ENCODE measurements around the gene KCNJ13. TPM values are rescaled to one million over a fixed set of nuclear protein-coding genes. Genes with fewer than 3 reads are reported as not detected.

Gene KCNJ13
- polyA plus RNA-seq, 2 of the 4 experiments (the other 2 are of a cell fraction): not detected

DNA sequence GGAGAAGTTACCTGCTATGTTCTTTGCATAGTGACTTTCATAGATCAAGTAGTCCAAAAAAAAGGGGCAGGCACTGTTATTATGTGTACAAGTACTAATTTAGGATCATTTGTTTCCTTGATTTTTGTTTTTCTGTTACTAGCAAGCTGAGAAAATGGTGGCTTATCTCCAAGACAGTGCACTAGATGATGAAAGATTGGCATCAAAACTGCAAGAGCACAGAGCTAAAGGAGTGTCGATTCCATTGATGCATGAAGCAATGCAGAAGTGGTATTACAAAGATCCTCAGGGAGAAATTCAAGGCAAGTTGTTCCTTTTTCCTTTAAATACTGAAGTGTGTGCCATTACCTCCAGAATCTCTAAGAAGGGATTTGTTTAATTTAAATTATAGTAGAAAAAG is 19.6 kb upstream of the KCNJ13 start (continued):
- TF ChIP-seq, protein P1, sequence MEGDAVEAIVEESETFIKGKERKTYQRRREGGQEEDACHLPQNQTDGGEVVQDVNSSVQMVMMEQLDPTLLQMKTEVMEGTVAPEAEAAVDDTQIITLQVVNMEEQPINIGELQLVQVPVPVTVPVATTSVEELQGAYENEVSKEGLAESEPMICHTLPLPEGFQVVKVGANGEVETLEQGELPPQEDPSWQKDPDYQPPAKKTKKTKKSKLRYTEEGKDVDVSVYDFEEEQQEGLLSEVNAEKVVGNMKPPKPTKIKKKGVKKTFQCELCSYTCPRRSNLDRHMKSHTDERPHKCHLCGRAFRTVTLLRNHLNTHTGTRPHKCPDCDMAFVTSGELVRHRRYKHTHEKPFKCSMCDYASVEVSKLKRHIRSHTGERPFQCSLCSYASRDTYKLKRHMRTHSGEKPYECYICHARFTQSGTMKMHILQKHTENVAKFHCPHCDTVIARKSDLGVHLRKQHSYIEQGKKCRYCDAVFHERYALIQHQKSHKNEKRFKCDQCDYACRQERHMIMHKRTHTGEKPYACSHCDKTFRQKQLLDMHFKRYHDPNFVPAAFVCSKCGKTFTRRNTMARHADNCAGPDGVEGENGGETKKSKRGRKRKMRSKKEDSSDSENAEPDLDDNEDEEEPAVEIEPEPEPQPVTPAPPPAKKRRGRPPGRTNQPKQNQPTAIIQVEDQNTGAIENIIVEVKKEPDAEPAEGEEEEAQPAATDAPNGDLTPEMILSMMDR (IDR thresholded peaks at IDR 0.05): no peak
- TF ChIP-seq SREBF2 (IDR thresholded peaks at IDR 0.05) (no peak), NFE2L2 (conservative IDR thresholded peaks at IDR 0.05; ENCODE audit: low read length) (no peak), CBX8 (IDR thresholded peaks at IDR 0.05) (no peak), EP300 (IDR thresholded peaks at IDR 0.05) (no peak), ESRRA (IDR thresholded peaks at IDR 0.05; ENCODE audit: borderline replicate concordance, low read length) (no peak), POLR2A (IDR thresholded peaks at IDR 0.05; ENCODE audit: low read length) (no peak)

DNA sequence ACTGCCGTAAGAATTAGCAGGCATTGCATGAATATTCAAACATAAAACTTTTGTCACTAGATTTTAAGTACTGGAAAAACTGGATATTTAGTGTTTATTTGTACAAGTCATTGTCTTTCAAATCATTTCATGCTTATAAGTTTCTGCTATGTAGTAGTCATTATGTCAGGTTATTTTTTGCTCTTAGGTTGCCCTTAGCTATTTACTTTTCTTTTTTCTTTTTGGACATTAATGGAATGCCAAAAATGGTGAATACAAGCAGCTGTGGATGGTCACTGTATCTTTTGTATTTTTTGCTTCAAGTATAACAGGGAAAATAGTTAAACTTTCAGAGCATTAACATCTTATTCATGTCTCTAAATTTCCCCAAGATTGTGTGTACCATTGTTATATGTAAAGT is 18.6 kb upstream of the KCNJ13 start:
- 95% methylated on average over 1 of the region's 1 CpG for WGBS (ENCODE audit: missing lambda C conversion rate)
- CTCF ChIA-PET: interaction anchor here (0.6 to 0.8 kb wide), 2 partner anchors 8 to 187 kb away, joined by 3 read pairs; no protein-coding TSS in a partner anchor
- TF ChIP-seq SREBF2 (IDR thresholded peaks at IDR 0.05) (no peak), MAZ (IDR thresholded peaks at IDR 0.05; ENCODE audit: borderline replicate concordance, low read depth, low read length) (no peak), ZSCAN20 (CRISPR knock-in tag; IDR thresholded peaks at IDR 0.05) (no peak), KDM5A (IDR thresholded peaks at IDR 0.05) (no peak), ESRRA (IDR thresholded peaks at IDR 0.05; ENCODE audit: borderline replicate concordance, low read length) (no peak), CEBPB (IDR thresholded peaks at IDR 0.05) (no peak)

DNA sequence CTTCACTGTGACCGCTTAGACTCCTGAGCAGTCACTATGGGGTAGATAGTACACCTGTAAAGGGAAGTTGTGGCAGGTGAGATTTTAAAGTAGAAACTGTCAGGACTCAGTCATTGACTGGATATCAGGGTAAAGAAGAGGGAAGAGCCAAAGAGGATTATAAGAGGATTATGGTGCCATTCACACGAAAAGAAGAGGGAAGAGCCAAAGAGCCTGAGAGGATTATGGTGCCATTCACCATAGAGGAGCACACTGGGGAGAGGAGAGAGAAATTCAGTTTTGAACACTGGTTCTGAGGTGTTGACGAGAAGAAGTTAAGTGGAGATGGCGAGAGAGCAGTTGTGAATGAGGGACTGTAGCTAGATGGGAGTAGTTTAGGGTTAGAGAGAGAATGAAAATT is 16.9 kb upstream of the KCNJ13 start:
- H3K4me3 ChIP-seq: no peak overlapping the region
- DNase-seq (ENCODE audit: low read depth in 1 of 2, low spot score in 1 of 2): no peak
- ChIA-PET POLR2A (no interaction called here), CTCF (interaction anchor here (0.7 kb wide), 1 partner anchor 10 kb away, joined by 4 read pairs; no protein-coding TSS in a partner anchor)
- TF ChIP-seq, protein P2, sequence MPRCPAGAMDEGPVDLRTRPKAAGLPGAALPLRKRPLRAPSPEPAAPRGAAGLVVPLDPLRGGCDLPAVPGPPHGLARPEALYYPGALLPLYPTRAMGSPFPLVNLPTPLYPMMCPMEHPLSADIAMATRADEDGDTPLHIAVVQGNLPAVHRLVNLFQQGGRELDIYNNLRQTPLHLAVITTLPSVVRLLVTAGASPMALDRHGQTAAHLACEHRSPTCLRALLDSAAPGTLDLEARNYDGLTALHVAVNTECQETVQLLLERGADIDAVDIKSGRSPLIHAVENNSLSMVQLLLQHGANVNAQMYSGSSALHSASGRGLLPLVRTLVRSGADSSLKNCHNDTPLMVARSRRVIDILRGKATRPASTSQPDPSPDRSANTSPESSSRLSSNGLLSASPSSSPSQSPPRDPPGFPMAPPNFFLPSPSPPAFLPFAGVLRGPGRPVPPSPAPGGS (IDR thresholded peaks at IDR 0.05): no peak
- no peak for ATAC-seq
- WGBS (ENCODE audit: missing lambda C conversion rate): 92% methylated on average over 4 of the region's 4 CpGs
- H3K27ac ChIP-seq: no peak overlapping the region
- H3K4me2 ChIP-seq: no peak overlapping the region
- H3K9me3 ChIP-seq: no peaks in the 10 kb centered on the region
- peaks cover 5% of the 10 kb centered on the region; the same call in 1 of the 3 replicates for H3K4me1 ChIP-seq
- FAIRE-seq: no peak

More for the DNA sequence above, 18.6 kb upstream of the KCNJ13 start:
- Histone ChIP-seq H3K27ac (no peak overlapping the region), H3K9me3 (no peaks in the 10 kb centered on the region), H3K4me1 (peaks cover 5% of the 10 kb centered on the region; the same call in 1 of the 3 replicates), H3K4me2 (no peak overlapping the region), H3K4me3 (no peak overlapping the region)
- POLR2A ChIA-PET: no interaction called here
- no peak for ATAC-seq
- FAIRE-seq: no peak
- no peak for DNase-seq (ENCODE audit: low read depth in 1 of 2, low spot score in 1 of 2)

DNA sequence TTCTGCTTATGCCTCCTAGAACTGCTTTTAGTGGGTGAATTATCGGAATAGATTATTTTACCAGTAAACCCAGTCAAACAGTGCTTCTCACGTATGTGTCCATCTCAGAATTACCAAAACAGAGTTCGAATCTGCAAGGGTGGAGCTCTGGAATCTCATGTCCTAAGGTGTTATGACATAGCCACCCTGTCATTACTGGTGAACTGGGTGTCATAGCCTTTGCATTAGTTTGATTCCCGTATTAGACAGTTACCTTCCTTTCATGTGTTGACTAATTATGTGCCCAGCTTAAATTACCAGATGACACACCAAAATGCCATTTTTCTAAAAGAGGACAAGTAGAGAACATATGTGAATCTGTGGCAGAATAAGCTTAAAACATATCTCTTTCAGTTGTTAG is 15.2 kb upstream of the KCNJ13 start:
- H3K4me2 ChIP-seq: no peak overlapping the region
- H3K27ac ChIP-seq: no peak overlapping the region
- no peak for DNase-seq (ENCODE audit: low read depth in 1 of 2, low spot score in 1 of 2)
- ATAC-seq: no peak
- WGBS (ENCODE audit: missing lambda C conversion rate): 92% methylated on average over 4 of the region's 4 CpGs
- H3K4me1 ChIP-seq: peaks cover 5% of the 10 kb centered on the region; the same call in 1 of the 3 replicates
- ChIA-PET CTCF (interaction anchor here (1.1 to 1.4 kb wide), 2 partner anchors 16 to 18 kb away, joined by 3 to 5 read pairs; no protein-coding TSS in a partner anchor), POLR2A (no interaction called here)
- FAIRE-seq: no peak
- H3K9me3 ChIP-seq: no peaks in the 10 kb centered on the region
- H3K4me3 ChIP-seq: no peak overlapping the region
- TF ChIP-seq CHD4 (IDR thresholded peaks at IDR 0.05; ENCODE audit: borderline replicate concordance): no peak
- no peak for TF ChIP-seq RAD21 (conservative IDR thresholded peaks at IDR 0.05 in 1 of 2, IDR thresholded peaks at IDR 0.05 in 1 of 2)
- TF ChIP-seq CHD2 (IDR thresholded peaks at IDR 0.05; ENCODE audit: low read length, partially characterized antibody): no peak
- no peak for TF ChIP-seq FOXS1 (CRISPR knock-in tag; IDR thresholded peaks at IDR 0.05)
- no peak for TF ChIP-seq TFCP2L1 (CRISPR knock-in tag; IDR thresholded peaks at IDR 0.05)
- TF ChIP-seq, protein P3, sequence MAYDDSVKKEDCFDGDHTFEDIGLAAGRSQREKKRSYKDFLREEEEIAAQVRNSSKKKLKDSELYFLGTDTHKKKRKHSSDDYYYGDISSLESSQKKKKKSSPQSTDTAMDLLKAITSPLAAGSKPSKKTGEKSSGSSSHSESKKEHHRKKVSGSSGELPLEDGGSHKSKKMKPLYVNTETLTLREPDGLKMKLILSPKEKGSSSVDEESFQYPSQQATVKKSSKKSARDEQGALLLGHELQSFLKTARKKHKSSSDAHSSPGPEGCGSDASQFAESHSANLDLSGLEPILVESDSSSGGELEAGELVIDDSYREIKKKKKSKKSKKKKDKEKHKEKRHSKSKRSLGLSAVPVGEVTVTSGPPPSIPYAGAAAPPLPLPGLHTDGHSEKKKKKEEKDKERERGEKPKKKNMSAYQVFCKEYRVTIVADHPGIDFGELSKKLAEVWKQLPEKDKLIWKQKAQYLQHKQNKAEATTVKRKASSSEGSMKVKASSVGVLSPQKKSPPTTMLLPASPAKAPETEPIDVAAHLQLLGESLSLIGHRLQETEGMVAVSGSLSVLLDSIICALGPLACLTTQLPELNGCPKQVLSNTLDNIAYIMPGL (CRISPR knock-in tag; IDR thresholded peaks at IDR 0.05; ENCODE audit: borderline replicate concordance): no peak
- no peak for TF ChIP-seq ZC3H11A (IDR thresholded peaks at IDR 0.05)
- no peak for TF ChIP-seq RCOR1 (IDR thresholded peaks at IDR 0.05; ENCODE audit: low read depth, low read length)
- no peak for TF ChIP-seq ZNF302 (CRISPR knock-in tag; IDR thresholded peaks at IDR 0.05)
- no peak for TF ChIP-seq HOXB5 (CRISPR knock-in tag; IDR thresholded peaks at IDR 0.05)
- TF ChIP-seq JUN (IDR thresholded peaks at IDR 0.05): no peak
- no peak for TF ChIP-seq RARB (CRISPR knock-in tag; IDR thresholded peaks at IDR 0.05)
- TF ChIP-seq, protein P4, sequence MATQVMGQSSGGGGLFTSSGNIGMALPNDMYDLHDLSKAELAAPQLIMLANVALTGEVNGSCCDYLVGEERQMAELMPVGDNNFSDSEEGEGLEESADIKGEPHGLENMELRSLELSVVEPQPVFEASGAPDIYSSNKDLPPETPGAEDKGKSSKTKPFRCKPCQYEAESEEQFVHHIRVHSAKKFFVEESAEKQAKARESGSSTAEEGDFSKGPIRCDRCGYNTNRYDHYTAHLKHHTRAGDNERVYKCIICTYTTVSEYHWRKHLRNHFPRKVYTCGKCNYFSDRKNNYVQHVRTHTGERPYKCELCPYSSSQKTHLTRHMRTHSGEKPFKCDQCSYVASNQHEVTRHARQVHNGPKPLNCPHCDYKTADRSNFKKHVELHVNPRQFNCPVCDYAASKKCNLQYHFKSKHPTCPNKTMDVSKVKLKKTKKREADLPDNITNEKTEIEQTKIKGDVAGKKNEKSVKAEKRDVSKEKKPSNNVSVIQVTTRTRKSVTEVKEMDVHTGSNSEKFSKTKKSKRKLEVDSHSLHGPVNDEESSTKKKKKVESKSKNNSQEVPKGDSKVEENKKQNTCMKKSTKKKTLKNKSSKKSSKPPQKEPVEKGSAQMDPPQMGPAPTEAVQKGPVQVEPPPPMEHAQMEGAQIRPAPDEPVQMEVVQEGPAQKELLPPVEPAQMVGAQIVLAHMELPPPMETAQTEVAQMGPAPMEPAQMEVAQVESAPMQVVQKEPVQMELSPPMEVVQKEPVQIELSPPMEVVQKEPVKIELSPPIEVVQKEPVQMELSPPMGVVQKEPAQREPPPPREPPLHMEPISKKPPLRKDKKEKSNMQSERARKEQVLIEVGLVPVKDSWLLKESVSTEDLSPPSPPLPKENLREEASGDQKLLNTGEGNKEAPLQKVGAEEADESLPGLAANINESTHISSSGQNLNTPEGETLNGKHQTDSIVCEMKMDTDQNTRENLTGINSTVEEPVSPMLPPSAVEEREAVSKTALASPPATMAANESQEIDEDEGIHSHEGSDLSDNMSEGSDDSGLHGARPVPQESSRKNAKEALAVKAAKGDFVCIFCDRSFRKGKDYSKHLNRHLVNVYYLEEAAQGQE (IDR thresholded peaks at IDR 0.05): no peak
- TF ChIP-seq RNF2 (IDR thresholded peaks at IDR 0.05; ENCODE audit: borderline replicate concordance, low read depth): no peak

Data from A549 (cell line).